B cell (primary cell): ENCODE measurements around the gene GLB1L2.

Source experiments
- CTCF ChIP-seq: fragments of 200-600 bp; IDR thresholded peaks from one replicate; pipeline ENCODE4 v1.8.0; 2022; ENCODE audit warnings: antibody characterized with exemption, mild to moderate bottlenecking
- EZH2 ChIP-seq: IDR thresholded peaks from 2 replicates; pipeline ENCODE4 v1.6.1; 2012; ENCODE audit warnings: borderline replicate concordance, low read depth, mild to moderate bottlenecking, moderate library complexity, low read length; ENCODE audit not compliant: insufficient read depth, poor library complexity, severe bottlenecking

- TF ChIP-seq CTCF (no peak), EZH2 (no peak)
These were observed 49.0 kb downstream of the GLB1L2 start for GRCh38 chr11:134380785-134381184.
